LHCN-M2 (cell line): ENCODE measurements around the gene PRPF6. TPM values are rescaled to one million over a fixed set of nuclear protein-coding genes. Genes with fewer than 3 reads are reported as not detected.
A peak's percentile ranks its signal among the peaks of the same experiment; 100 is the strongest.
"Not testable (repeated sequence)": the region's sequence is repeated elsewhere in the genome, so short reads cannot be mapped to it uniquely, and the experiment has no call there.

Source experiments
- DNase-seq: peaks from one replicate; pipeline ENCODE4 v3.0.0-alpha.2; 2012; ENCODE audit warnings: low read depth
- total RNA-seq: library from RNA; depleted of rRNA; stranded (reverse); fragments of >200 nt; gene quantifications from 2 replicates; pipeline ENCODE4 v1.2.3, GENCODE V29; 2014

The PRPF6 gene
- total RNA-seq, 1 experiment from 2014 or later: 60.4 TPM

- DNase-seq: peak; percentile 76
Observed at GRCh38 chr20:63973636-63974401, 7.1 kb upstream of the PRPF6 start.

DNA sequence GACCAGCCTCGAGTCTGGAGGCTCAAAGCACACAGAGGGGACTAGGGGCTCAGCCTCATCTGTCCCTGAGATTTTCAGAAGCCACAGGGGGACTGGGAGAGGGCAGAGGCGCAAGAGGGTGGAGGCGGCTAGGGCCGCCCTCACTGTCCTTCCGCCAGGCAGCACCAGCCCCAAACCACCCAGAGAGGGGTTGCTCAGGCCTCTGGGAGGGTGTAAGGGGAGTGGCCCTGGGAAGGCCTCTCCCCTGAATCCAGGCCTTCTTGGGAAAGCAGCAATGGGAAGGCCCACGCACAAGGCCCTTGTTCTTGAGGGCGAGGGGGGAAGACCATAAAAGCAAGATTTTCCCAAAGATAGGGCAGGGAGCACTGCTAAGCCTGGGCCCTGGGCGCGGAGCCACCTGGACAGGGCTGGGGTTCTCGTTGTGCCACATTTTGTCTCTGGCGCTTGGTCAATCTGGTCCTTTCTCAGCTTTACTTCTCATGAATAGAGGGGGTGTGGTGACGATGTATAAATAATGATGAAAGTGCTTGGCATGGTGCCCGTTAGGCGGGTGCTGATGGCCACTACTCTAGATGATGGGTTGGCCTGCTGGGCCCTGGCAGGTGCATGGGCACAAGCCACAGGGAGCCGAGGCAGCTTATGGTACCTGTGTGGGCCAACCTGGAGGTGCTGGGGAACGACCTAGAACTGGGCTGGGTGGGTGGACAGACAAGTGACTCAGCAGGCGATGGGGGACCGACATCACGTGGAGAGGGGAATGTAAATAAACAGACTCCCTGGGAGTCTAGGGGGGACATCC is 6.3 kb upstream of the PRPF6 start:
- DNase-seq: no peak

- DNase-seq: not testable (repeated sequence)
Observed at GRCh38 chr20:63976511-63976910, 4.4 kb upstream of the PRPF6 start.

DNA sequence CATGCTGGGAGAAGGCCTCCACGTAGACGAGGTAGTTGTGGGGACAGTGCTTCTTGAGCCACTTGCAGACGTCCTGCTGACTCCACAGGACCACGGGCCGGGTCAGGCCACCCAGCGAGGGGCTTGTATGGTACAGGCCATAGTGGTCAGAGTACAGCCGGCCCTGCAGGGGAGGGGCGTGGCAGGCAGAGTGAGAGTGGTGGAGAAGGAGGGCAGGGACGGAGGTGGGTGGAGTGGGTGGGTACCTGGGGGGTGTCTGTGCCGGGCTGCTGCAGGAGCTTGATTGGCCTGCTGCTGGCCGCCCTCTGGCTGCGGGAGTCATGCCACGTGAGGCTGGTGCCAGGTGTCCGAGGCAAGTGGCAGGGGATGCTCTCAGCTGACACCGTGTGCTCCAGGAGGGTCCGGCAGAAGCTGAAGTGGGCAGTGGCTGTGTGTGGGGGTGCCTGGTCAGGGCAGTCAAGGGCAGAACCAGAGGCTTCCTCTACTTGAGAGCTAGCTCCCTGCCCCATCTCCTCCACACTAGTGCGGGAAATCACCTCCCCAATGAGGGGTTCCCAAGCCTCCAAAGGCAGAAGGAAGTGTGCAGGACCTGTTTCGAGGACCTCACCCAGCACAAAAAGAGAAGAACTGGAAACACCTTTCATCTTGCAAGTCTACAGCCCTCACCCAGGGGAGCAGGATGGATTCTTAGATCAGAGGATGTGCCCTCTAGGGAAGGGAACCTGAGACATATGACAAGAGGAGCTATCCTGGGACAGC is 3.8 kb upstream of the PRPF6 start:
- no peak for DNase-seq

GRCh38 chr20:63977739-63978276 is 3.1 kb upstream of the PRPF6 start:
- peak; percentile 76 for DNase-seq

DNA sequence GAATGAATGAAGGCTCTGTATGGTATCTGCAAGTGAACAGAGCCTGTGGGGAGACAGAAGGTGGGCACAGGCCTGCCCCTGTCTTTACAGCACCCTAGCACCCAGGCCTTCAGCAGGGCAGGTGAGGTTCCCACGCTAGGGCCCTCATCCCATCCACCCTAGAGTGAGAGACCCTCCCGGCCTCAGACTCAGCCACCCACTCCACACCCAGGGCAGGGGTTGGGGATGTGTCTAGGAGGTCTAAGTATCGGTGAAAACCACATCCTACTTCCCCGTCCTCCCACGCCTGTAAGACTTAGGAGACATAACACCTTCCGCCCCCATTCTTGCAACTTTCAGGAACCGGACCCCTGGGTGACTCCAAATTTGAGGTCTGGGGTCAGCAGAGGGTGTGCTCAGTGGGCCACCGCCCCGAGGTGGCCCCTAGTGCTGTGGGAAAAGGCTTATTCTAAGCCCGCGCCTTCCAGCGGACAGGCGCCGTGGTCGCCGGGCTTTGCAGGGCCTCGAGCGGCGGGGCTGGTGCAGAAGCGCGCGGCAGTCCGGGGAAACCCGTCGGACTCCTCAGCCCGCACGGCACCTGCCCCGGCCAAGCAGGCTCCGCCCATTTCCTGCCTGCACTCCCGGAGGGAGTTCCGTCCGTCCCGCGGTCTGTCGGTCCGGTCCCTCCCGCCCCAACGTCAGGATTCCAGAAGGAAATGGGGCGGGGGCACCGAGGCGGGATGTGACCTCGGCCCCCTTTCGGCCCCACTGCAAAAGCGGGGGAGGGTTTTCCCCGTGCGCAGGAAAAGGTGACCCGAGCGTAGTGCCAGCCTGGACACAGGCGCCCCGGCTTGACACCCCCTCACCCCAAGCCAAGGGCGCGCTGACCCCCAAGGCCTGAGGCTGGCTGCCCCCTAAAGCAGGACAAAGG is 2.4 kb upstream of the PRPF6 start:
- DNase-seq: no peak

DNA sequence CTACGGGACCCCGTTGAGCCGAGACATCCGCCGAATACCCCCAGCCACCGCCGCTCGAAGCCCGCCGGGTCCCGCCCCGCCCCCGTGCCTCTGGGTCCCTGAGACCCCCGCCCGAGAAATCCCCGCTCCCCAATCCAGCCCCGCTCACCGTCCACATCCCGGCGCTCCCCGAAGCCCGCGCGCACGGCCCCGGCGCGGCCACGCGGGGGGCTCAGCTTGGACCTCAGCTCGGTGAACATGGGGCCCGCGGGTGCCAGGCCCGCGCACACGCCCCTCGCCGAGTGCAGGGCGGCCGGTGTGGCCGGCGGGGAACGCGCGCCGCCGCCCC is 1.7 kb upstream of the PRPF6 start:
- no peak for DNase-seq

DNA sequence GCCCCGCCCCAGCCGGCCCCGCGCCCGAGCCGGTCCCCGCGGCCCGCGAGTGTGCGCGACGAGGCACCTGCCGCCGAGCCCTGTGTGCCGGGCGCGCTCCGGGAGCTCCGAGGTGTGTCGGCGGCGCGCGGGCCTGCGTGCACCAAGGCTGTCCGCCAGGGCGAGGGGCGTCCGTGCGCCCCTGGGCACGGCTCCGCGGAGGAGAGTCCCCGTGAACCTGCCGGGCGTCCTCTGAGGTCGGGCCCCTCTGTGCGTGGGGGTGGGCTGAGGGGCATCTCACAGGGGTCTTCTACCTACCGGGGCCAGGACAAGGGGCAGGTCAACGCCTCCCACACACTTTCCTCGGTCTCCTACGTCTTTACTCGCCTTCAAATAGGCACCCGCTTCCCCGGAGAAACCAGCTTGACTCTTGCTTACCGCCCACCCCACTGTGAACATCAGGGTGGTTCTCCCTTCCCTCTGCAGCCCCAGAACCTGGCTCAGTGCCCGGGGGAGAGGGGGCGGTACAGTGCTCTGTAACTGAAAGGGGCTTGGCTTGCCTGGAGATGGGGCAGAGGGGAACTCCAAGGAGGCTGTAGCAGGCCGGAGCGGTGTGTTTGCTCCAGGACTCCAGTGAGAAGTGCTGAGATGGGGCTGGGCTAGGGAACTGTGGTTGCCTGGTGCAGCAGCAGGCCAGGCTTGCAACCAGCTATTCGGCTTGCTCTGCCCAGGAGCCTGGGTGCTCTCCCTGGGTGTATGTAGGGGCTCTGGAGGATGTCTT is 1.2 kb upstream of the PRPF6 start, which contains the start of gene SAMD10:
Gene SAMD10 (minus strand): TSS at position 86 of the 760 bp plus-strand sequence. CDS start 175 bp downstream, outside the sequence.
- DNase-seq: no peak

DNA sequence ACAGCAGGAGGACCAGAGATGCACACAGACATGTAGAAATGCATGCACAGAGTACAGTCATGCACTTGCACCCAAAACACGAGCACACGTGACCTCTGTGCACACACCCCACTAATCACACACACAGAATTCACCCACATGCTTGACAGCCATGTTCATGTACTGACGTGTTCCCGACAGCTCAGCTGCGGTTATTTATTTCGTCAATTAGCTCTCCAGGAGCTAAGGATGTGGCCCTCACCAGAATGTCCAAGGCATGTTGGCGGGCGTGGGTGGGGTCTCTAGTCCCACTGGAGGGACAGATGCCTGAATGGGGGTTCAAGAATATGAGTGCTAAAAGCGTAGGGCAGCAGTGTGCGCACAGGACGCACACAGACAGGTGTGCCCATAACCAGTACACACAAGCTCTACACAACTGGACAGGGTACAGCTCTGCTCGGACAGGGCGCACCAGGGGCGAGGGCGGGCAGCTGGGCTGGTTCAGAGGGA is 571 bp upstream of the PRPF6 start:
- no peak for DNase-seq

- no peak for DNase-seq
Observed at GRCh38 chr20:63982937-63983336, 2.0 kb downstream of the PRPF6 start.

- DNase-seq: no peak
Observed at GRCh38 chr20:64000906-64001305, 20.0 kb downstream of the PRPF6 start.

DNA sequence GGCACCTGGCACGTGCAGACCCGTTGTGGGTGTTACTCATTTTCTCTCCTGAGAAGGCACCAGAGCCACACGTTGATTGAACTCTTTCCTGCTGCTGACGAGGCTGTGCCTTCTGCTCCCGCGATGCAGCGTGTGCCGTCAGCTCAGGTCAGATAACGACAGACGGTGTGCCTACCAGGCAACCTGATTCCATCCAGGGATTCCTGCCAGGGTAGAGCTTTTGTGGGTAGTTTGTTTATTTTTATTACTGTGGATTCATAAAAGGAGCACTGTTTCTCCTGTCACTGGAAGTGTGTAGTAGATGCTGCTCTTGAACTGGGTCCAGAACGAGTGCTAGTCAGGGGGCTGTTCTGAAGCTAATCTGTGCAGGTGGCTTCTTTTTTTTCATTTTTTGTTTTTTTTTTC is 20.7 kb downstream of the PRPF6 start:
- no peak for DNase-seq

DNA sequence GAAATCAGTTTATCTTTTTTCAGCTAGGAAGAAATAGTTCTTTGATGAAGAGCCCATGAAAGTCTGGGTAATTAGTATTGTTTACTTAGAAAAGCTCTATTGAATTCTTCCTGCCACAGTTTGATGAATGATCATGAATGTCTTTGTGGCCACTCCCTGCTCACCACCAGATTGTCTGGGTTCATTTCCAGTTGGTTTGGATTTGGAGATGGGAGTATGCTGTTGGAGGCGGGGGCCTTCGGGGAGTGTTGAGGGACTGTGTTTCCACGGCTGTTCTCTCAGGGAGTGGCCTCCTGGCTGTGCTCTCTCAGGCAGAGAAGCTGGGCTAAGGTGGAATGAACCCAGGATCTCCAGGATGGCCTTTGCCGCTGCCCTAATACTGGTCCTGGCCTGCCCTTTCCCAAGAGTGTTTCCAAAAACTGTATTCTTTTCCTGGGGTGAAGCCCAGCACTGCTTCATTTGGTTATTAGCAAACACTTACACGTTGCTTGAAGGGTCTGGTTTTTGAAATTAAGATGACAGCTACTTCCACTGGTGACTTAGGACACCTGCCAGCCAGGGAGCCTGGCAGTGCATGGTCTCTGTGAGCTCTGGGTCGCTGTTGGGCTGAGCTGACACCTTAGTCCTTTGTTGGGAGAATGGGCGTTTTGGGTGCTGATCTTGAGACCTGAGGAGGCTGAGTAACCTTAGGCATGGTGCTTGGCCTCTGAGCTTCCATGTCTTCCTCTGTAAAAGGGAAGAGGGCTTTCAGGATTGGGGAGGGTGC is 23.2 kb downstream of the PRPF6 start:
- no peak for DNase-seq

GRCh38 chr20:64005394-64005793 is 24.5 kb downstream of the PRPF6 start:
- DNase-seq: no peak

GRCh38 chr20:64006490-64006889 is 25.6 kb downstream of the PRPF6 start:
- DNase-seq: no peak

GRCh38 chr20:64006902-64007301 is 26.0 kb downstream of the PRPF6 start:
- DNase-seq: no peak

- DNase-seq: no peak
Observed at GRCh38 chr20:64009811-64010387, 29.0 kb downstream of the PRPF6 start.

GRCh38 chr20:64010711-64011237 is 29.8 kb downstream of the PRPF6 start:
- DNase-seq: no peak
